Stimulated activated CD8-positive, alpha-beta memory T cell treated with anti-CD3 and anti-CD28 coated beads, Interleukin-7, amount 100 ng/mL, for 4 hours (primary cell): Measurements from ENCODE around the gene RAPGEF4.

Source experiments
- DNase-seq, 2 donors: peaks; one replicate each; pipeline ENCODE4 v3.0.0-alpha.2; 2020; ENCODE audit warnings: low read depth in 2 of 2

RAPGEF4 gene

GRCh38 chr2:172904236-172904635 is 168.6 kb downstream of the RAPGEF4 start:
- no peak for DNase-seq

GRCh38 chr2:172905937-172906811 is 170.5 kb downstream of the RAPGEF4 start:
- DNase-seq: no peak

GRCh38 chr2:172908275-172908674 is 172.6 kb downstream of the RAPGEF4 start:
- DNase-seq: no peak

GRCh38 chr2:172909454-172909853 is 173.8 kb downstream of the RAPGEF4 start:
- no peak for DNase-seq

GRCh38 chr2:172912266-172912665 is 176.6 kb downstream of the RAPGEF4 start:
- DNase-seq: no peak

GRCh38 chr2:172914341-172915008 is 178.8 kb downstream of the RAPGEF4 start:
- DNase-seq: no peak

GRCh38 chr2:172917716-172918115 is 182.1 kb downstream of the RAPGEF4 start:
- DNase-seq: no peak

- DNase-seq: no peak
These were observed 184.1 kb downstream of the RAPGEF4 start for GRCh38 chr2:172919732-172920131.

GRCh38 chr2:172921532-172922236 is 186.0 kb downstream of the RAPGEF4 start:
- no peak for DNase-seq

- DNase-seq: no peak
These were observed 186.7 kb downstream of the RAPGEF4 start for GRCh38 chr2:172922306-172922705.

- no peak for DNase-seq
These were observed 187.2 kb downstream of the RAPGEF4 start for GRCh38 chr2:172922815-172923214.

GRCh38 chr2:172924097-172924660 is 188.5 kb downstream of the RAPGEF4 start:
- no peak for DNase-seq

- no peak for DNase-seq
These were observed 190.0 kb downstream of the RAPGEF4 start for GRCh38 chr2:172925600-172925999.

- no peak for DNase-seq
These were observed 191.4 kb downstream of the RAPGEF4 start for GRCh38 chr2:172926785-172927640.

- no peak for DNase-seq
These were observed 192.2 kb downstream of the RAPGEF4 start for GRCh38 chr2:172927641-172928357.

- DNase-seq: no peak
These were observed 193.1 kb downstream of the RAPGEF4 start for GRCh38 chr2:172928756-172929155.

- DNase-seq: no peak
These were observed 194.0 kb downstream of the RAPGEF4 start for GRCh38 chr2:172929644-172930043.

- no peak for DNase-seq
These were observed 195.2 kb downstream of the RAPGEF4 start for GRCh38 chr2:172930871-172931255.

- no peak for DNase-seq
These were observed 195.7 kb downstream of the RAPGEF4 start for GRCh38 chr2:172931256-172931894.

- peak; percentile 2 to 5 for DNase-seq
These were observed 196.4 kb downstream of the RAPGEF4 start for GRCh38 chr2:172931918-172932520.
